ENCODE data around the gene MUC4.

DNA sequence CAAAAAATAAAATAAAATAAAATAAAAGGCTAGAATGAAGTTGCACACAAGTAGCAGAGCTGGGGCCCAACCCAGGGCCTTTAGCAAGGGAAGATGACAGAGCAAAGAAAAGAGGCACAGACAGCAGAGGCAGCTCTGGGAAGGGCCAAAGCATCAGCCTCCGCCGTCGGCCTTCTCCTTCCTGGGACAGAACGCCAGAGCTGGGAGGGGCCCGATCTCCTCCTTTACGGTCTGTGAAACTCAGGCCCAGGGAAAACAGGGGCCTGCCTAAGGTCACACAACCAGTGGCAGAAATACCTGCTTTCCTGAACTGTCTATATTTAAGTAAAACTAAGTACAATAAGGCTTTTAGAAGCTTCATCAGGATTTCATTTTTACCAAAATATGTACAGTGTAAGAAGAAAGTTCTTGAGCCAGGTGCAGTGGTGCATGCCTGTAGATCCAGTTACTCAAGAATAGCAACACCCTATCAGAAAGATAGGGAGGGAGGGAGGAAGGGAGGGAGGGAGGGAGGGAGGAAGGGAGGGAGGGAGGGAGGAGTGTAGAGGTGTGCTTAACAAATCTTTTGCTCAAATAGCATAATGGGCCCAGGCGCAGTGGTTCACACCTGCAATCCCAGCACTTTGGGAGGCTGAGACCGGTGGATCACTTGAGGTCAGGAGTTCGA lies 43.0 kb upstream of the MUC4 start:
- TF ChIP-seq POLR2AphosphoS5 (IDR thresholded peaks at IDR 0.05; ENCODE audit: borderline replicate concordance, low read depth, low read length), result no peak
- no peak for TF ChIP-seq EZH2 (IDR thresholded peaks at IDR 0.05)
- no peak for TF ChIP-seq FOXP2 (optimal IDR thresholded peaks at IDR 0.05; ENCODE audit: control extremely low read depth, extremely low read length, insufficient read depth)

Data from SK-N-MC (cell line).